A549 (cell line): Measurements from ENCODE around the gene ACTN2.

ENCODE experiments used
- CHD2 ChIP-seq: fragments of 150-350 bp; IDR thresholded peaks from 2 replicates; pipeline ENCODE4 v1.6.1; 2014; ENCODE audit warnings: low read length; ENCODE audit not compliant: partially characterized antibody
- CTCF ChIP-seq: fragments of >200 bp; sonication (Bioruptor Twin); formaldehyde crosslinking; IDR thresholded peaks from 3 replicates; pipeline ENCODE4 v1.5.1; 2016
- ELK1 ChIP-seq: fragments of 150-350 bp; IDR thresholded peaks from 2 replicates; pipeline ENCODE4 v1.6.1; 2014; ENCODE audit warnings: low read depth, mild to moderate bottlenecking, low read length
- JUN ChIP-seq, 2 experiments: fragments of >200 bp; sonication (Bioruptor Twin); formaldehyde crosslinking; IDR thresholded peaks; 2 replicates in 1 of 2; 3 replicates in 1 of 2; pipeline ENCODE4 v1.6.1; 2016 to 2017
- MAFK ChIP-seq: fragments of 450-650 bp; IDR thresholded peaks from 2 replicates; pipeline ENCODE4 v1.6.1; 2014; ENCODE audit not compliant: partially characterized antibody
- MAX ChIP-seq: IDR thresholded peaks from 2 replicates; pipeline ENCODE4 v1.6.1; 2012
- PHF8 ChIP-seq: fragments of 200-600 bp; sonication (generic); IDR thresholded peaks from 2 replicates; pipeline ENCODE4 v1.6.1; 2016; ENCODE audit warnings: low read depth, mild to moderate bottlenecking, antibody characterized with exemption, moderate library complexity, borderline replicate concordance
- POLR2A ChIP-seq: IDR thresholded peaks from 2 replicates; pipeline ENCODE4 v1.6.1; 2012; ENCODE audit warnings: mild to moderate bottlenecking, low read length
- RFX5 ChIP-seq: fragments of 450-650 bp; IDR thresholded peaks from 2 replicates; pipeline ENCODE4 v1.7.1; 2014; ENCODE audit warnings: antibody characterized with exemption, mild to moderate bottlenecking, moderate library complexity

- TF ChIP-seq JUN (IDR thresholded peaks at IDR 0.05), result no peak
- TF ChIP-seq RFX5, result no peak
- TF ChIP-seq CTCF, result no peak
- no peak for TF ChIP-seq POLR2A
- no peak for TF ChIP-seq ELK1
- no peak for TF ChIP-seq MAFK
- no peak for TF ChIP-seq PHF8
- TF ChIP-seq MAX, result no peak
- TF ChIP-seq CHD2, result no peak
Measured at GRCh38 chr1:236760986-236761385, 74.7 kb downstream of the ACTN2 start.
